NCI-H69 (cell line): ENCODE measurements around the gene ATG13.
"Not testable (repeated sequence)": the region's sequence is repeated elsewhere in the genome, so short reads cannot be mapped to it uniquely, and the experiment has no call there.

Experiments
- DNase-seq: peaks from one replicate; lab custom pipeline; 2025; lab: John Stamatoyannopoulos, UW

The ATG13 gene

GRCh38 chr11:46643986-46644385 lies 26.6 kb downstream of the ATG13 start:
- DNase-seq, result no peak

GRCh38 chr11:46649180-46649738 lies 31.9 kb downstream of the ATG13 start:
- DNase-seq, result no peak

- no peak for DNase-seq
Measured at GRCh38 chr11:46655631-46656030, 38.3 kb downstream of the ATG13 start.

GRCh38 chr11:46657186-46657585 lies 39.8 kb downstream of the ATG13 start:
- no peak for DNase-seq

- no peak for DNase-seq
Measured at GRCh38 chr11:46658259-46658658, 40.9 kb downstream of the ATG13 start.

- DNase-seq, result no peak
Measured at GRCh38 chr11:46659908-46660307, 42.6 kb downstream of the ATG13 start.

GRCh38 chr11:46661836-46662235 lies 44.5 kb downstream of the ATG13 start:
- no peak for DNase-seq

- no peak for DNase-seq
Measured at GRCh38 chr11:46662366-46662765, 45.0 kb downstream of the ATG13 start.

GRCh38 chr11:46663277-46663940 lies 46.1 kb downstream of the ATG13 start:
- no peak for DNase-seq

GRCh38 chr11:46664612-46665011 lies 47.3 kb downstream of the ATG13 start:
- DNase-seq, result no peak

GRCh38 chr11:46665356-46665755 lies 48.0 kb downstream of the ATG13 start:
- DNase-seq, result no peak

GRCh38 chr11:46666516-46666915 lies 49.2 kb downstream of the ATG13 start:
- no peak for DNase-seq

- no peak for DNase-seq
Measured at GRCh38 chr11:46667043-46667481, 49.7 kb downstream of the ATG13 start.

- DNase-seq, result no peak
Measured at GRCh38 chr11:46668480-46669085, 51.2 kb downstream of the ATG13 start.

- peak; percentile 55 for DNase-seq
Measured at GRCh38 chr11:46669711-46670139, 52.4 kb downstream of the ATG13 start.

- not testable (repeated sequence) for DNase-seq
Measured at GRCh38 chr11:46670521-46670920, 53.2 kb downstream of the ATG13 start.

- DNase-seq, result no peak
Measured at GRCh38 chr11:46671958-46672315, 54.6 kb downstream of the ATG13 start.

GRCh38 chr11:46672381-46672839 lies 55.1 kb downstream of the ATG13 start:
- DNase-seq, result no peak

GRCh38 chr11:46673713-46674462 lies 56.5 kb downstream of the ATG13 start:
- peak; percentile 50 for DNase-seq

- DNase-seq, result peak; percentile 84
Measured at GRCh38 chr11:46674463-46675287, 57.3 kb downstream of the ATG13 start.

- DNase-seq, result peak; percentile 98
Measured at GRCh38 chr11:46675288-46675851, 58.0 kb downstream of the ATG13 start.
